GM18520 (cell line): ENCODE measurements around the gene GBGT1.
"Not testable (repeated sequence)": the region's sequence is repeated elsewhere in the genome, so short reads cannot be mapped to it uniquely, and the experiment has no call there.

Experiments used
- ATAC-seq: cut with Tn5 transposase; IDR thresholded peaks from one replicate; pipeline ENCODE4 v1.9.1; 2021; ENCODE audit not compliant: unreplicated experiment

GBGT1 gene

GRCh38 chr9:133163504-133164172, at the start of gene GBGT1:
Gene GBGT1 (minus strand): TSS chr9:133163914. CDS start chr9:133162412, 1,502 bp downstream.
- no peak for ATAC-seq

- ATAC-seq, result no peak
Observed at GRCh38 chr9:133210609-133211008, 46.9 kb upstream of the GBGT1 start.

- ATAC-seq, result no peak
Observed at GRCh38 chr9:133210202-133210532, 46.5 kb upstream of the GBGT1 start.

- not testable (repeated sequence) for ATAC-seq
Observed at GRCh38 chr9:133209327-133210201, 45.9 kb upstream of the GBGT1 start.

- not testable (repeated sequence) for ATAC-seq
Observed at GRCh38 chr9:133208880-133209300, 45.2 kb upstream of the GBGT1 start, which contains the start of gene OBP2B. Gene OBP2B (minus strand): TSS chr9:133209250. CDS start chr9:133209199, 51 bp downstream.

GRCh38 chr9:133208171-133208879, 44.6 kb upstream of the GBGT1 start:
- not testable (repeated sequence) for ATAC-seq

GRCh38 chr9:133207540-133208170, 43.9 kb upstream of the GBGT1 start:
- ATAC-seq, result no peak

- no peak for ATAC-seq
Observed at GRCh38 chr9:133207021-133207531, 43.4 kb upstream of the GBGT1 start.

- no peak for ATAC-seq
Observed at GRCh38 chr9:133205996-133206931, 42.5 kb upstream of the GBGT1 start.

GRCh38 chr9:133205481-133205887, 41.8 kb upstream of the GBGT1 start:
- ATAC-seq, result not testable (repeated sequence)

GRCh38 chr9:133204993-133205336, 41.3 kb upstream of the GBGT1 start:
- no peak for ATAC-seq

- no peak for ATAC-seq
Observed at GRCh38 chr9:133204335-133204992, 40.8 kb upstream of the GBGT1 start.

GRCh38 chr9:133203506-133204075, 39.9 kb upstream of the GBGT1 start:
- ATAC-seq, result no peak

GRCh38 chr9:133202688-133203453, 39.2 kb upstream of the GBGT1 start:
- no peak for ATAC-seq

- no peak for ATAC-seq
Observed at GRCh38 chr9:133202145-133202513, 38.4 kb upstream of the GBGT1 start.

- ATAC-seq, result no peak
Observed at GRCh38 chr9:133201424-133202144, 37.9 kb upstream of the GBGT1 start.

GRCh38 chr9:133200631-133201030, 36.9 kb upstream of the GBGT1 start:
- ATAC-seq, result no peak
